HG03378 (cell line): ENCODE results near the gene BANP.
"Not testable (repeated sequence)": the region's sequence is repeated elsewhere in the genome, so short reads cannot be mapped to it uniquely, and the experiment has no call there.

Experiments used
- ATAC-seq: cut with Tn5 transposase; IDR thresholded peaks from one replicate; pipeline ENCODE4 v1.9.1; 2021; ENCODE audit warnings: mild to moderate bottlenecking, moderate library complexity; ENCODE audit not compliant: unreplicated experiment

The BANP gene

GRCh38 chr16:87965417-87965816 is 14.2 kb downstream of the BANP start:
- ATAC-seq = no peak

DNA sequence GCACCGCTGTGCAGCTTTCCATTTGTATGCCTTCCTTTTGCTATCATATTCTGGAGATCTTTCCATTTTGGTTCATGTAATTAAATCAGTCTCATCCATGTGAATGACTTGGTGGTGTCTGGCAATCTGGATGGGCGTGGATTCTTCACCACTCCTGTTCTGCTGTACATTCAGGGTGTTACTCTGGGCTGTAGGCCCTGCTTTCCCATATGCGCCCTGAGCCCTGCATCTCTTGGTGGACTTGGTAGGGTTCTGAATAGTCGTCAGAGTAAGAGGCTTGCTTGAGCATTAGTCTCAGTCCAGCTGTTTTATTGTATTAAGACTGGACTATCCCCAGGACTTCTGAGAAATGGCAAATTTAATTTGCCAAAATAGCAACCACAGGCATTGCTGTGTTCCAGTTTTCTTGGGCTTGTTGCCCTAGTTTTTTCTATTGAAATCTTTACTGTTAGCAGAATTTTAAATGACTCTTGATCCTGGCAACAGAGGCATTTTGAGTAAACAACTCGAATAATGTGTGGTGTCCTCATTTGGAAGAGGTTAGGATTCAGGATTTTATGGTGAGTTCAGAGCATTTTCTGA is 14.9 kb downstream of the BANP start:
- no peak for ATAC-seq

DNA sequence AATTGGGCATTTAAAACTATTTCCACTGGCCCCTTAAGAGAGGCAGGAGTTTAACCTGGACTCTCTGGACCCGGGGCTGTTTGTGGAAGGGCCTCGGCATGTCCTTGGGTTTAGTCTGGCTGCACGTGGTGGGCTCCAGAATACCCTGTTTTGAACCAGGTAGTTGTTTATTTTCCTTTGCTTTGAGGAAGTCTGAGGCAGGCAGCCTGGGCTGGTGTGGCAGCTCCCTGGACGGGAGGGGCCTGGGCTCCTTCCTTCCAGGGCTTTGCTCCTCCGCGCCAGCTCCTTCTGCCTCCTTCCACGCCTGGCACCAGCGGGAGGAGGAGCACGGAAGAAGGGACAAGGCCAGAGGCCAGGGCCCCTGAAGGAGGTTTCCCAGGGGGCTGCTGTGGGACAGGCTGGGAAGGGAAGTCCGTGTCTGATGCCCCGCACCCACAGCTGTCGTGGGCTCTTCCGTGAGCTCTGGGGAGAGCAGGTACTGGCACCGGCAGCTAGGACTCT is 15.5 kb downstream of the BANP start:
- no peak for ATAC-seq

DNA sequence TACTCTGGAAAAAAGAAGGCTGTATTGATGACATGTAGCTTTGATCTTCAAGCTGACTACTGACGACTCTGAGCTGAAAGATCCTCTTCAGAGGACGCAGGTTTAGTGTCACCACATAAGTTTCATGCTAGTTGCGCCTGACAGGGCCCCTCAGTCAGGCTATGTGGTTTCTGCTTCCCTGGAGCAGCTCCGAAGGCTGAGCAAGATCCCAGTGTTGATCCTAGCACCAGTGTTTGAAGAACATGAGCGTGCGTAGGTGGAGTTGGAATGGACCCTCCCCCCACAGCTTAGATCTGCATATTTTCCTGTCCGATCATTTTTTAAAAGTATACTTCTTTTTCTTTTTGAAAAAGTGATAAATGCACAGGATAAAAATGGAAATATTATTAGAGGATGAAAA is 17.3 kb downstream of the BANP start:
- no peak for ATAC-seq

GRCh38 chr16:87970186-87970585 is 19.0 kb downstream of the BANP start:
- ATAC-seq = no peak

GRCh38 chr16:87971933-87972332 is 20.7 kb downstream of the BANP start:
- no peak for ATAC-seq

DNA sequence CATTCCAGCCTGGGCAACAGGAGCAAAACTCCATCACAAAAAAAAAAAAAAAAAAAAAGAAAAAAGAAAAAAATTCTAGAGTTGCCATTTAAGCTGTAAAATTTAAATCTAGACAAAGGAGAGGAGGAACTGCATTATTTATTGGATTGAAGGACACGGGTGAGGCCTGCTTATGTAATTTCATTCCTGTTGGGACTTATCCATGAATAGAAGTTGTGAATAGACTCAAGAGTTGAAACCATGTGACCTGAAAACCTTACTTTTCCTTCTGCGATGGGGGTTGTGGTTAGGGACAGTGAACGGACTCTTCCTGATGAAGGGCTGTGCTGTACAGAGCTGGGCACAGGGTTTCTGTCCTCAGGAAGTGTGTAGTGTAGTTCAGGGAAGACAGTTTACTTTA is 22.5 kb downstream of the BANP start:
- ATAC-seq = no peak

- ATAC-seq = no peak
These were observed 22.9 kb downstream of the BANP start for GRCh38 chr16:87974178-87974577.

GRCh38 chr16:87976665-87977064 is 25.4 kb downstream of the BANP start:
- ATAC-seq = no peak

DNA sequence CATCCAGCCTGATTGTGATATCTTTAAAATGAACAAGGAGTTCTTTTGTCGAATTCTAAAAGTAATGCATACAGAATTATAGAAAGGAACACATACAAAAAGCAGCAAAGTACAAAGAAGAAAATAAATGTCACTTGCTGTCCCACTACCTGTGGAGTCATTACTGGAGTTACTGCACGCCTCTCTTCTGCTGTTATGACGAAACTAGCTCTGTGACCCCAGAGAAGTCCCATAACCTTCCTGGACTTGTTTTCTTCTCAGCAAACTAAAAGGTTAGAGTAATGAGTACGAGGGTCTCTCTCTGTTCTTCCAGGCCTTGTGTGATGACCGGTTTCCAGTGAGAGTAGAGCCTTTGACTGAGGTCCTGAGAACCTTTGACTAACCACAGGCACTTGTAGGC is 26.9 kb downstream of the BANP start:
- no peak for ATAC-seq

- no peak for ATAC-seq
These were observed 28.1 kb downstream of the BANP start for GRCh38 chr16:87979352-87979751.

DNA sequence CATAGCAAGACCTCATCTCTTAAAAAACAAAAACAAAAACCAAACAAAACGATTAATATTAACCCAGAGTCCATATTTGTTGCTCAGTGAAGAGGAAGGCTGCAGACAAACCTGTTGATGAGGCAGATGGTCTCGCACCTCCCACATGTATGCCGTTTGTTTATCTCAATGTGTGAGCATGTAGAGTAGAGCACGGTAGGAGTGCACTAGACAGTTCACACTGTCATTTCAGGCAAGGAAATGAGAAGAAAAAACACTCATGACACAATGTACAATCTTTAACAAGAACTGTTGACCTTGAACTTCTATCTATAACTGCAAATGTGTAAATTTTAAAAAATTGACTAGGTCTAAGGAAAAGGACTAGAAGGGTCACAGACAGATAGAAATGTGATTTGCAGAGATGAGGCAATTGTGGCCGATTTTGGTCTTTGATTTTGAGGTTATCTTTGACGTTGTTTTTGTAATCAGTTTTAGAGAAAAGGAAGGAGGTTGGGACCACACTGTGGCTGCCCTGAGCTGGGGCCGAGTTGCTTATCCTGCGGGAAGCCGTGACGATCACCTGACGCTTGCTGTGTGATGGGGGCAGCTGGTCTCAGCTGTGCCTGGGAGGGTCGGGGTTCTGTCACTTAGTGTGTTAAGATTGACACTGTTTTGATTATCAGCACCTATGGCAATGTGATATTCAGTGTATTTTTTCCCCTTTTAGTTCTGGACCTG is 28.8 kb downstream of the BANP start:
- not testable (repeated sequence) for ATAC-seq

GRCh38 chr16:87981376-87981775 is 30.1 kb downstream of the BANP start:
- ATAC-seq = not testable (repeated sequence)

GRCh38 chr16:87982581-87983041 is 31.4 kb downstream of the BANP start:
- no peak for ATAC-seq

GRCh38 chr16:87983072-87983736 is 32.0 kb downstream of the BANP start:
- ATAC-seq = not testable (repeated sequence)

GRCh38 chr16:87983737-87984097 is 32.5 kb downstream of the BANP start:
- not testable (repeated sequence) for ATAC-seq

DNA sequence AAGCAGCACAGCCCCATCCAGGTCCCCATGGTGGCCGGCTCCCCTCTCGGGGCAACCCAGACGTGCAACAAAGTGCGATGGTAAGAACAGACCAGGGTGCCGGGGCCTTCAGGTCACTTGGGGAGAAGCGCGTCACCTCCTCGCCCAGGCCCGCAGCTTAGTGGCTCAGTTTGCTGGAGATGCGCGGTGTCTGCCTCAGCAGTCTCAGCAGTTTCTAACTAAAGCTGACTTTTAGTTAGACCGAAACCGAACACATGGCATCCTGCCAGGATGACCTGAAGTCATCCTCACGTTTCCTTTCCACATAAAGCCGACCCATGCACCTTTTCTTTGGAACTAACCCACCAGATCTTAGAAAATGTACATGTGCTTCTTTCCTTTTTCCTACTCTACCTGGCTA is 32.9 kb downstream of the BANP start:
- not testable (repeated sequence) for ATAC-seq

- ATAC-seq = no peak
These were observed 33.5 kb downstream of the BANP start for GRCh38 chr16:87984632-87985267.

DNA sequence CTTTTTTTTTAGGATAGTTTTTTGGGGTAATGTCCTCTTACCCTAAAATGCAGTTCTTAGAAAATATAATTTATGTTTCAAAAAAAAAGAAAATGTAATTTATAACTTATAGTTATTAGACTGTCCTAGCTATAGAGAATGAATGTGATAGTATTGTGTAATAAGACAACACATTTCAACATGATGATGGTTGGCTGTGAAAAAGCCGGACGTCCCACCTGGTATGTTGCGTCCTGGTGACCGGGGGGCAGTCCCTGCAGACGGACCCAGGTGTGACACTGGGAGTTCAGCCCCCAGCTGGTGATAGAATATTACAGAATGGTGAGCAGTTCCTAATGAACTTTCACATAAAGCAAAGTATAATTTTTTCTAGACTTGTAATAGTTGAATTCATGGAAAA is 34.3 kb downstream of the BANP start:
- not testable (repeated sequence) for ATAC-seq

DNA sequence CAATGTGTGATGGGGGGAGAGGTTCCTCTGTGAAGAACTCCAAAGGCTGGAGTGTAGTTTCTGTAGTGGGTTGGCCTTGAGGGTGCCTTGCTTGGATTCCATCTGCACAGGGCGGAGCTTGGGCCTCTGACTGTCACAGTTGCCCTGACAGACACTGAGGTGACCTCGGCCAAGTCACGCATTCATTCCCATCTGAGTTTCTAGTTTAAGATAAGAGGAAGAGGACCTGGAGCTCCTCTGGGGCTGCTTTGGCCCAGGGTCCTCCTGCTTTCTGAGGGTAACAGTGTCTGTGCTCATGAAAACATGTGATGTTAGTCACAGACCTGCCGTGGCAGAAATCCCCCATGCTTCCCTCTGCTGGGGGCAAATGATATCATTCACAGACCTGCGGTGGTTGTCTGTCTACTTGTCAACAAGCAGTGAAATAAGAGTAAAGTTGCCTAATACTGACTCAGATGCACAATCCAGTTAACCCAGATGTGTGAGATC is 35.2 kb downstream of the BANP start:
- ATAC-seq = not testable (repeated sequence)

DNA sequence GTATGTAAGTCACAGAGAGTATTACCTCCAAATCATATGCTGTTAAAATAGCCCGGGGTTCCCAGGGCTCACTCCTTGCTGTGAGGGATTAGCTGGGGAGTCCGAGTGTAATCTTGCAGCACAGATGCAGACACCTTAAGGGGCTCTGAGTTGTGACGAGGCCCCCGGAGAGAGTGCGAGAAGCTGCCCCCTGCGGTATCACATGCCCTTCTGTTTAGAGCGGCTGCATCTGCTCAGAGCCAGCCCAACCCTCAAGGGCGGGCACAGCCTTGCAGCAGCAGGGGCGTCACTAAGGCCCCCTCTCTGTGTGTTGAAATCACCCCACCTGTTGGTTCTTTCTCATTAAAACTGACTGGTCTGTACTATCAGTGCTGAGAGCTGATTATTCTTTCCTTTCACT is 37.4 kb downstream of the BANP start:
- ATAC-seq = not testable (repeated sequence)
